ENCODE data around the gene MRPL23.

The MRPL23 gene

GRCh38 chr11:1918436-1919315 is 28.5 kb upstream of the MRPL23 start:
- no peak overlapping the region for H3K27ac Mint-ChIP-seq
- H3K4me1 Mint-ChIP-seq (ENCODE audit: low read depth), result peaks cover 14% of the 10 kb centered on the region
- no peaks in the 10 kb centered on the region for H3K27me3 Mint-ChIP-seq
- no peaks in the 10 kb centered on the region for H3K36me3 Mint-ChIP-seq
- H3K4me3 Mint-ChIP-seq, result no peak overlapping the region
- no peaks in the 10 kb centered on the region for H3K9me3 Mint-ChIP-seq (ENCODE audit: low read depth)

- Mint-ChIP-seq H3K27ac (no peak within 1 kb of the TSS), H3K36me3 (no peaks in the 10 kb centered on the region), H3K4me1 (ENCODE audit: low read depth) (peaks cover 13% of the 10 kb centered on the region), H3K4me3 (no peak within 1 kb of the TSS), H3K9me3 (ENCODE audit: low read depth) (no peaks in the 10 kb centered on the region), H3K27me3 (no peaks in the 10 kb centered on the region)
Observed at GRCh38 chr11:1919391-1920127, 27.6 kb upstream of the MRPL23 start, which contains the start of gene TNNT3. TNNT3 (plus strand) TSS chr11:1919703; CDS start chr11:1922875, 3,172 bp downstream.

GRCh38 chr11:1920128-1920908 is 26.8 kb upstream of the MRPL23 start:
- peaks cover 8% of the 10 kb centered on the region for H3K4me1 Mint-ChIP-seq (ENCODE audit: low read depth)
- H3K9me3 Mint-ChIP-seq (ENCODE audit: low read depth), result no peaks in the 10 kb centered on the region
- no peak overlapping the region for H3K27ac Mint-ChIP-seq
- no peaks in the 10 kb centered on the region for H3K27me3 Mint-ChIP-seq
- H3K4me3 Mint-ChIP-seq, result no peak overlapping the region
- no peaks in the 10 kb centered on the region for H3K36me3 Mint-ChIP-seq

- peaks cover 4% of the 10 kb centered on the region for H3K4me1 Mint-ChIP-seq (ENCODE audit: low read depth)
- H3K27ac Mint-ChIP-seq, result no peak overlapping the region
- no peaks in the 10 kb centered on the region for H3K9me3 Mint-ChIP-seq (ENCODE audit: low read depth)
- no peaks in the 10 kb centered on the region for H3K36me3 Mint-ChIP-seq
- no peak overlapping the region for H3K4me3 Mint-ChIP-seq
- no peaks in the 10 kb centered on the region for H3K27me3 Mint-ChIP-seq
Observed at GRCh38 chr11:1920909-1921573, 26.1 kb upstream of the MRPL23 start.

GRCh38 chr11:1921574-1922141 is 25.5 kb upstream of the MRPL23 start:
- no peak overlapping the region for H3K4me3 Mint-ChIP-seq
- H3K9me3 Mint-ChIP-seq (ENCODE audit: low read depth), result no peaks in the 10 kb centered on the region
- no peaks in the 10 kb centered on the region for H3K36me3 Mint-ChIP-seq
- H3K27me3 Mint-ChIP-seq, result no peaks in the 10 kb centered on the region
- peaks cover 2% of the 10 kb centered on the region for H3K4me1 Mint-ChIP-seq (ENCODE audit: low read depth)
- no peak overlapping the region for H3K27ac Mint-ChIP-seq

GRCh38 chr11:1922481-1923081 is 24.6 kb upstream of the MRPL23 start:
- Mint-ChIP-seq H3K4me3 (no peak overlapping the region), H3K9me3 (ENCODE audit: low read depth) (no peaks in the 10 kb centered on the region), H3K4me1 (ENCODE audit: low read depth) (peaks cover 2% of the 10 kb centered on the region), H3K27ac (no peak overlapping the region), H3K36me3 (no peaks in the 10 kb centered on the region), H3K27me3 (no peaks in the 10 kb centered on the region)

- Mint-ChIP-seq H3K9me3 (ENCODE audit: low read depth) (no peaks in the 10 kb centered on the region), H3K27ac (no peak overlapping the region), H3K4me3 (no peak overlapping the region)
Observed at GRCh38 chr11:1923201-1923956, 23.8 kb upstream of the MRPL23 start.

GRCh38 chr11:1924181-1924580 is 23.0 kb upstream of the MRPL23 start:
- no peaks in the 10 kb centered on the region for H3K9me3 Mint-ChIP-seq (ENCODE audit: low read depth)
- no peak overlapping the region for H3K4me3 Mint-ChIP-seq
- H3K36me3 Mint-ChIP-seq, result no peaks in the 10 kb centered on the region
- H3K27me3 Mint-ChIP-seq, result no peaks in the 10 kb centered on the region
- H3K4me1 Mint-ChIP-seq (ENCODE audit: low read depth), result peaks cover 2% of the 10 kb centered on the region
- H3K27ac Mint-ChIP-seq, result no peak overlapping the region

More at GRCh38 chr11:1923201-1923956, 23.8 kb upstream of the MRPL23 start:
- Mint-ChIP-seq H3K36me3 (no peaks in the 10 kb centered on the region), H3K27me3 (no peaks in the 10 kb centered on the region), H3K4me1 (ENCODE audit: low read depth) (peaks cover 2% of the 10 kb centered on the region)

GRCh38 chr11:1924646-1925372 is 22.3 kb upstream of the MRPL23 start:
- Mint-ChIP-seq H3K4me1 (ENCODE audit: low read depth) (peaks cover 2% of the 10 kb centered on the region), H3K27me3 (no peaks in the 10 kb centered on the region), H3K9me3 (ENCODE audit: low read depth) (no peaks in the 10 kb centered on the region), H3K36me3 (no peaks in the 10 kb centered on the region), H3K4me3 (no peak overlapping the region), H3K27ac (no peak overlapping the region)

GRCh38 chr11:1925373-1926155 is 21.6 kb upstream of the MRPL23 start:
- Mint-ChIP-seq H3K36me3 (no peaks in the 10 kb centered on the region), H3K27ac (no peak overlapping the region), H3K4me3 (no peak overlapping the region), H3K4me1 (ENCODE audit: low read depth) (peaks cover 4% of the 10 kb centered on the region), H3K9me3 (ENCODE audit: low read depth) (no peaks in the 10 kb centered on the region), H3K27me3 (peaks cover 2% of the 10 kb centered on the region)

GRCh38 chr11:1926156-1927025 is 20.7 kb upstream of the MRPL23 start:
- Mint-ChIP-seq H3K4me1 (ENCODE audit: low read depth) (peaks cover 5% of the 10 kb centered on the region), H3K36me3 (no peaks in the 10 kb centered on the region), H3K9me3 (ENCODE audit: low read depth) (no peaks in the 10 kb centered on the region), H3K27me3 (peaks cover 2% of the 10 kb centered on the region), H3K27ac (no peak overlapping the region), H3K4me3 (no peak overlapping the region)
